ENCODE data around the gene TRIM15.

GRCh38 chr6:30130887-30131862 lies 32.2 kb upstream of the TRIM15 start:
- no peak for TF ChIP-seq POLR2A (IDR thresholded peaks at IDR 0.05)
- TF ChIP-seq POLR2AphosphoS5 (IDR thresholded peaks at IDR 0.05), result no peak
